ENCODE results near the gene C2CD3.

C2CD3 gene

DNA sequence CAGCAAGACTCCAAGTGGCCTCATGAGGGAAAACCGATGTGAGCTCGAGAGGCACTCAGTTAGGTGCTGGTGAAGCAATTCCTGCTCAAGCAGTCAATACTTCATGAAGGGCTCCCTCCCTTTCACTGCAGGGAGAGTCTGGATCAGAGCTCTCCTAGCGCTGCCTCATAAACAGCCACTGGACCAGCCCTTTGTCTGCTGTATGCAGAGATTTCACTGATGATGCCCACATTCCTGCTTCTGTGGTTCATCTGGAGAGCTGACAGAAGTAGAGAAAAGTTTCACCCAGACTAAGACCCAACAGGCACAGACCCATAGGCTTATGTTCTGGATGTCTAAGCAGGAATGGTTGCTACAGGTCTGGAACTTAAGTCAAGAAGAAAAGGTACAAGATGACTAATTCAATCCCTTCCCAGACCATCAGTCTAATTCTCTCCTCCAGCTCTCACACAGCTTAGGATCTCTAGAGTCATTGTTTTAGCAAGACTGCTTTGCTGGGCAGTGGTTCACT is 192.2 kb downstream of the C2CD3 start:
- DNase-seq = no peak

DNA sequence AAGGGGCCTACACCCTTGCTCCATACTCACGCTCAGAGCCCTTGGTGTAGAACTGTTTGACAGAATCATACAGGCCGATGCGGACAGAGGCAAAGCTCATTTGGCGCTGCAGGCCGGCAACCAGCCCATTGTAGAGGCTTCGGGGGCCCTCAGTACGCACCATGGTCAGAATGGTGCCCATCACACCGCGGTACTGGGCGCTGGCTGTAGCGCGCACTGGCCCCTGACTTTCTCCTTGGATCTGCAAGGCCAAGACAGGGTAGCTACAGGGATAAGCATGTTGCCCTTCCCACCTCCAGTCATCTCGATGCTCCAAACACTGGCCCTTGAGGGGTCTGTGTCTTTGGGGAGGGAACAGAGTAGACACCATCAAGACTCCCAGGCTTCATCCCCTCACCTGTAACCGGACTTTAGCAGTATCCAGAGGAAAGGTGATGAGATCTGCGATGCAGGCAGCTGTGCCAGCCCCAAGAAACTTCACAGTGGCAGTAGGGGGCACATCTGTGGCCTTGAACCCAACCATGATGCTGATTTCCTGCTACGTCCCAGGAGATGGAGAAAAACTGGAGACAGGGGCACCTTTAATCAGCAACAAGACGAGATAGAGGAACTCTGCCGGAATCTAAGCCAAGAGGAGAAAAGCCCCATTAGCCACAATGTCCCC is 192.8 kb downstream of the C2CD3 start:
- no peak for DNase-seq

DNA sequence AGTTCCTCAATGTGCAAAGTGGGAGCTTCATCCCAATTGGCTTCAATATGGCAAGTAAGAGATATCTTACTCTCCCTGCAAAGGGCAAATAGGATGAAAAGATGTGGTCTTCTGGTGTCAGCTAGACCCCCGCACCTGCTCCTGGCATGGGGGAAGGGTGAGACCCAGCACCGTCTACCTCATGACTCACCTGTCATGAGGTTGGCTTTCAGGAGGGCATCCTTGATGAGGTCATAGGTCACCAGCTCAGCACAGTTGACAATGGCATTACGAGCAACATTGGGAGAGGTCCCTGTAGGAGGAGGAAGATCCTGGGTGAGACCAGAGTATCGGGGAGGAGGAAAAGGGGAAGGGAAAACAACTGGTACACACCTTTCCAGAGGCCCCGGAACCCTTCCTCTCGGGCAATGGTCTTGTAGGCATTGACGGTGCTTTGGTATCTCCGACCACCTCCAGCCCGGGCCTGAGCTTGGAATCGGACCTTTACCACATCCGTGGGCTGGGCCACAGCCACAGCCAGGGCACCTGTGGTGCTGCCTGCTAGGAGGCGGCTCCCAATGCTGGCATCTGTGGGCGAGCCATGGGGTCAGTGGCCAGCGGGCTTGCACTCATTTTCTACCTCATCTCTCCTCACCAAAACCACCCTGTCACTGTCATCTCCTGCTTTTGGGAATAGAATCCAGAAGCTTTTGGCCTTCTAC is 194.2 kb downstream of the C2CD3 start:
- no peak for DNase-seq

DNA sequence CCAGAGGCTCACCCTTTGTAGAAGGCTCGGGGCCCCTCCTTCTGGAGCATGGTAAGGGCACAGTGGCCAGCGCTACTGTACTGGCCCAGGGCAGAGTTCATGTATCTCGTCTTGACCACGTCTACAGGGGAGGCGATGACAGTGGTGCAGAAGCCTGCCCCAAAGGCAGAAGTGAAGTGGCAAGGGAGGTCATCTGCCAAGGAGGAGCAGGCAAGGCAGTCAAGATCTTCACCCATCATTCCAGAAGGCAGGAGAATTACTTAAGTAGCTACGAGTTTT is 195.4 kb downstream of the C2CD3 start:
- DNase-seq = no peak

DNA sequence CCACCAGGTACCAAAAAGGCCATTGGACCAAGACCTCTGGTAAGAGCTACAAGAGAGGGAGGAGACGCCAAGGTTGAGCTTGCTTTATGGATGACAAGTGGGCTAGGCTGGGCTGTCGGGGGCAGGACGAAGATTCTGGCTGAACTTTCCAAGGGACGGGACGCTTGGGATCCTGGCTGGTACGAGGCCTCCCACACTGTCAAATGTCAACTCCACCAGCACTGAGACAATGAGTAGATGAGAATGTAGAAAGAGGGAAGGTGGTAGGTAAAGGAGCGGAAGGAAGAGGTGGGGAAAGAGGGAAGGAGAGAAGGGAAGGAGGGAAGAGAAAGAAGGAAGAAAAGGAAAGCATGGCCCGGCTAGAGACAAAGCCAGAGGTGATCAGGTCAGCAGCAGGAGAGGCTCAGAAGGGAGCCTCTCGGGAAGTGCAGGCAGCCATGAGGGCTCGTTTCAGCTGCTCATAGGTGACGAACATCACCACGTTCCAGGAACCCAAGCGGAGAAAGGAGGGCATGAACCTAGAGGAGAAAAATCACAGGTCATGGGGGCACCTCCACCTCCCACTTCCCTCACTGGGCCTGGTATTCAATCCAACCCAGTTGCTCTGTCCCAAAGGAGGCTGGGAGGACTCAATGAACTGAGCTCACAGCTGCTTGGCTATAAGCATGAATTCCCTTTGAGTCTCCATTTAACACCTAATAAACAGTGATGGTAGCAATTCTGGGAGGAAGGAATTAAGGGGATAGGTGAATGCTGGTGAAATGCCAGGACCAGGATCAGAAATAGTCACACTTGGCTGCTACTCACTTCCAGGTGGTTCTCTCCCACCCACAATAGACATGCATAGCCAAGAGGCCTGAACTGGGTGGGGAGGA is 196.0 kb downstream of the C2CD3 start:
- DNase-seq = no peak

DNA sequence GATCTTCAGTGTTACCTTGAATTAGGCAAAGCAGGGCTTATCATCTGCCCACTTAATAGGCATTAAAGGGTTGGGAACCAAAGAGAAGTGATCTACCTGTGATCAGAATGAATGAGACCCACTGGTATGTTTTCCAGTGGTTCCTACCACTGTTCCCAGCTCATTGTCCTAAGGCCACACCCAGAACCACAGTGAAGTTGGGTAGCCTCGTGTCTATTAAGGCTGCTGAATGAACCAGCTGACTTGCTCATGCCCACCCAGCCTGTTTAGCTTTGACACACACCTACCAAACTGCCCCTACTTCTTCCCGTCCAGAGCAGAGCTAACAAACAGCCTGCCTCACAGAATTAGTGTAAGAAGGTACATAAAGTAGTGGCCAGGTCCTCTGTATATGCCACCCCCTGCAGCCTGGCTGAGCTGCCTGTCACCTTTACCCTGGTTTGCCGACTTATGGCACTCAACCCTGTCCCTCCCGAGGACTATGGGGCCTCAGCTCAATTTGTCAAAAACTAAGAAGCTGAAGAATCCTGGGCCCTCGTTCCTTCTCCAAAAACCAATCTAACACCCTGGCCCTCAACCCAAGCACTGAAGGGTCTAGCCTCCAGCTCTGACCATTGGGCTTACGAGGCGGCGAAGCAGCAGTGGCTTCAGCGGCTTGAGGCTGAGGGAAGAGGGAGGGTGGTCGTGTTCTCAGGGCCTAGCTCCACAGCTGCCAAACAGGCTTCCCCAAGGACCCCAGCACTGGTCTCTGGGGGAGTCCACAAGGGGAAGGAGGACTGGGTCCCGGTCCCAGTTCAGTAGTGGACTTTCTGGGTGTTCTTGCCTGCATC is 198.0 kb downstream of the C2CD3 start:
- DNase-seq = no peak

DNA sequence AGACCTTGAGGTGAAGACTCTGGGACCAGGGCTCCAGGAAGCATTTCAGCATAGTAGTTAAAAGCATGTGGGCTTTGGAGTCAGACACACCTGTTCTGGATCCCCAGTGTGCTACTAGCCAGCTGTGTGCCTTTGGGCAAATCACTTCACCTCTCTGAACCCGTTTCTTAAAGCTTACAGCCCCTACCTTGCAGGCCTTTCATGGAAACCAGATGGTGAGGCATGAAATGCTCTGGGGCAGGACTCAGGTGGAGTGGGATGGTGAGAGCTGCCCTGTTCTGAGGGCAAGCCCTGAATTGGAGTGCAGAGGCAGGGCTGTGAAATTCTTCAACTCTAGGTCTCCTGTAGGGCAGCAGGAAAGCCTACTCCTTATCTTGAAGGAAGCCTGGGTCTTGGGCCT is 198.6 kb downstream of the C2CD3 start:
- DNase-seq = no peak

DNA sequence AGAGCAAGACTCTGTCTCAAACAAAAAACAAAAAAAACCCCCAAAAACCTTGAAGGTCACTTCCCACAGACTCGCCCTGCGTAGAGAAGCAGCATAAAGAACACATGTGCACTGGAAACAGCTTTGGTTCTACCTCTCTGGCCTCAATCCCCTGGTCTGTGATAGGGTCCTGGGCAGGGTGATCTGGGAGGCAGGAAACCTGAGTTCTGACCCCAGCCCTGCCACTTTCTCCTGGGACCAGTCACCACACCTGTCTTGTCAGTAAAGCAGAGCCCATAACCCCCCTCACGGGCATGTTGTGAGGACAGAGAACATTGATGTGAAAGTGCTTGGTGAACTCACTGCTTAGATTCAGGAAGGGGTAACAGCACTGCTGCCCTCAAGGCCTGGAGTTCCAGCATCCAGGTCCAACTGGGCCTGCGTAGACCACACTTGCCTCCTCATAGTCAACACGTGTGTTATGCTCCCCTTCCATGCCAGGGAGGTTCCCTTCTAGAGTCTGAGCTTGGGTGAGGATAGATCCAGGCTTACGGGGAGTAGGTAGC is 199.6 kb downstream of the C2CD3 start:
- no peak for DNase-seq

DNA sequence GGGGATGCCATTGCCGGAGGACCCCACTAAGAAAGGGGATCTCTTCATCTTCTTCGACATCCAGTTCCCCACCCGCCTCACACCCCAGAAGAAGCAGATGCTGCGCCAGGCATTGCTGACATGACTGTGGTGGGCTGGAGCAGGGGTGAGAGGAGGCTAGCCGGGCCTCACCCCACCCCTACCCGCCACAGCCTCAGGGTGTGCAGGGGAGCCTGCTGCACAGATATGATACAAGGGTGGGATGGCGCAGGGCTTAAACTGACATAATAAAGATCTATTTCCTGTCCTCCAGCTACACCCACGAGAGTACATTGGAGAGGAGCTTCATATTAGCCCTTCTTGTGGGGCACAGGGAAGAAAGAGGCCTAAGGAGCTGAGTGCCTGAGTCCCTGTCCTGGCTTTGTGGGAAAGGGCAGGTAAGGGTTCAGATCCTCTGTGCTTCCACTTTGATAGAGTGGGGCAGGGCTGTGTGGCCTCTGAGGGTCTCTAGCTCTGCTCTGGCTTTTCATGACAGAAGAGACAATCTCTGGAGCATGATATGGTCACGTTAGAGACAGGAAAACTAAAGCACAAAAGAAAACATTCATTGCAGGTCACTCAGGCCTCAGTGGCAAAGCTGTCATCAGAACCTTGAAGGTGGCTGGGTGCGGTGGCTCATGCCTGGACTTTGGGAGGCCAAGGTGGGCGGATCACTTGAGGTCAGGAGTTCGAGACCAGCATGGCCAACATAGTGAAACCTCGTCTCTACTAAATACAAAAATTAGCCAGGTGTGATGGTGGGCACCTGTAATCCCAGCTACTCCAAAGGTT is 200.6 kb downstream of the C2CD3 start:
- DNase-seq = no peak

DNA sequence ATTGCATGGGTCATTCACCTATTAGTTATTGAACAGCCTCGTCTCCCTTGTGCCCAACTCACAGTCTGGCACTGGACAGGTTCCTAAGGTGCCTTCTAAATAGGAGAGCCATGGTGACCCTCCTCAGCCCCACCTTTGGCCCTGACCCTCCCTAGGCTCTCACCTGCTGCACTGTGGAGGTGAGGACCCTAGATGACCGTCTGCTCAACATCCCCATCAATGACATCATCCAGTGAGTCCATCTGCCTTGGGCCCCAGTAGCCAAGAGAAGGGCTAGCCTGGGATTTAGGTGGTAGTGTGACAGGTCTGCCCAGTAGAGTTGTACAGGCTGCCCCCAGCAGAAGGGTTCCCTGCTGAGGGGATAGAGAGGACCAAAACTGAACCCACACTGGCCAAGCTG is 201.7 kb downstream of the C2CD3 start:
- no peak for DNase-seq

DNA sequence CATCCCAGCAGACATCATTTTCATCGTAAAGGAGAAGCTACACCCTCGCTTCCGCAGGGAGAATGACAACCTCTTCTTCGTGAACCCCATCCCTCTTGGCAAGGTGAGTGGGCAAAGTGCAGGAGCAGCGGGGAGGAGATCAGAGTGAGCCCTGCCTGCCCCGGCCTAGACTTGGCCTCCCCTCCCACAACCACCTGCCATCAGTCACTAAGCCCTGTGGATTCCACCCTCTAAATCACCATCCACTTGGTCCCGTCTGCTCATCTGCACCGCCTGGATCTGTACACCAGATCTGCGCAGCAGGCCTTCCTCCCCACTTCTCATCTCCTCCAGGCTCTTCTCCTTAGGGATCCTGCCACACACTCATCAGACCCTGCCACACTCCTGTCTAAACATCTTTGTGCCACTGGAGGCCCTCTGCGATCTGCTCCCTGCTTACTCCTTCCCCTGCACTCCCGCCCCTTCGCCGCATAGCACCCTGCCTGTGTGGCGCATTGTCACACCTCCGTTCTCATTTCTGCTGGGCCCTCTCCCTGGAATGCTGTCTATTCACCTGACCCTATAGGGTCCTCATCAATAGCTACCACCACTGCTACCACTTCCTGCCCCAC is 202.3 kb downstream of the C2CD3 start:
- DNase-seq = no peak

DNA sequence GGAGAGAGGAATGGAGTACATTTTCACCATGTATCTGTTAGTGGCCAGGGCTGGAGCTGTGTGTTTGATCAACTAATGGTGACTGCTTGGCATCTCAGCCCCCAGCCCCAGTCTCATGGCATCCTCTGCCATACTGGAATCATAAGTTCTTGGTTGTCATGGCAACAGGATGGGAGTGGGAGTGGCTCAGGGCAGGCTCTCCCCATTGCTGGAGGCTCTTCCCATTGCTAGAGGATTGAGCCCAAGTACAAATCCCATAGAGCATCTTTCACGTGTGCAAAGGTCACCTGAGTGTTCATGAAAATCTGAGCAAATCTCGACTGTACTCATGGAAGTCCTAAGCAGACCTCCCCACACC is 205.1 kb downstream of the C2CD3 start:
- DNase-seq = no peak

DNA sequence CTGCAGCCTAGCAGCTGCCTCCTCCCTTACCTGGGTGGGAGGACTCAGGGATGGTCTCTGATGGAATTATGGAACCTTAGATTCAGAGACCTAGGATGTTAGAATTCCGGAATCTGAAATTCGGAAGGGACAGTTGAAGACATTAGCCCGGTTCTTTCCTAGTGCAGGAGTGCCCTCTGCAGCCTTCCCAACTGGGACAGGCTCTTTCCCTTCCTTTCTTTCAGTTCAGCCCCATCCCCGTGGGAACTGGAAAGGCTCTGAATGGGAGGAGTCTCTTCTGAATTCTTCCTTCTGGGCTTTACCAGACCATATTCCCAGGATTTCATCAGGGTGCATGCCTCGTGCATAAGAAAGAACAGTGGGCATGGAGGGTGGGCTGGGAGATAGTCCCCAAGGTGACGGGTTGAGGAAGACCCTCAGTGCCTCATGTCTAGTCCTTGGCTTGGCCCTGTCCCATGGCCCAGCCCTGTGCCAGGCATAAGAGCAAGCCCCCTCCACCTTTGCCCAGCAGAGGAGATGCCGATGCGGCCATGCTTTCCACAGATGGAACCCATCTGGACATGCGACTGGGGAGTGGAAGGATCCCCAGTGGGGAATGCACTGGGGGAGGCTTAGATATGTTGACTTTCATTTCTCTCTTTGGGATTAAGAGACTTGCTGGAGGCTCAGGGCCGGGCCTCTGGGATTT is 205.6 kb downstream of the C2CD3 start:
- no peak for DNase-seq

DNA sequence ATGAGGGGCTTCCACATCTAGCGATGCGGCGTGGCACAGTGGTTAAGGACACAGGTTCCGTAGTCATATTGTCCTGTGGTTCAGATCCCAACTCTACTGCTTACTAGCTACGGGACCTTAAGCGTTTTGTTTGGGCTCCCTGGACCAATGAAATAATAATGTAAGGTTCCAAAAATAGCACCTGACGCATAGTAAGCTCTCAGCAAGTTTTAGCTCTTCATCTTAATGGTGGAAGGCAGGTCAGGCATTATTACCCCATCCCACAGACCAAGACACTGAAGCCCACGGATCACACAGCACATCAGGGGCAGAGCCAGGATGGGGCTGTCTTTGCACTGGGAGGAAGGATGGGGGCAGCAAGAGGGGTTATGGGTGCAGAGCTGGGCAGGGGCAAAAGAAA is 206.9 kb downstream of the C2CD3 start:
- no peak for DNase-seq
